Activated CD8-positive, alpha-beta memory T cell treated with anti-CD3 and anti-CD28 coated beads for 1 hour (primary cell): ENCODE results near the gene OLFM4.

Experiments used
- DNase-seq, 2 donors: peaks; one replicate each; pipeline ENCODE4 v3.0.0-alpha.2; 2020; ENCODE audit warnings: low read depth in 1 of 2; ENCODE audit errors: extremely low read depth in 1 of 2

The OLFM4 gene

DNA sequence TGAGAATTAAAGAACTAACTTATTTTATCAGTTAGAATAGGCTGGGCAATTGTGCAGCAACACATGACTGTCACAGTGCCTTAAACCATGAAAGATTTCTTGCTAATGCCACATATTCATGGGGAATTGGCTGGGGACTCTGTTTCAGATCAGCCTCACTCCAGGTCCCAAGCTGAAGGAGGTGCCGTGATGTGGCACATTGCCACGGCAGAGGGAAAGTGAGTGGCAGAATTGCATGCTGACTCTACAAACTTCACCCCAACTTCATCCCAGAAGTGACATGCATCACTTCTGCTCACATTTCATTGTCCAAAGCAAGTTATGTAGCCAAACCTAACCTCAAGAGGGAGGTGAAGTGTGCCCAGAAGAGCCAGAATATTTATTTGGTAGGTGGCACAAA is 37.8 kb downstream of the OLFM4 start:
- DNase-seq = no peak

DNA sequence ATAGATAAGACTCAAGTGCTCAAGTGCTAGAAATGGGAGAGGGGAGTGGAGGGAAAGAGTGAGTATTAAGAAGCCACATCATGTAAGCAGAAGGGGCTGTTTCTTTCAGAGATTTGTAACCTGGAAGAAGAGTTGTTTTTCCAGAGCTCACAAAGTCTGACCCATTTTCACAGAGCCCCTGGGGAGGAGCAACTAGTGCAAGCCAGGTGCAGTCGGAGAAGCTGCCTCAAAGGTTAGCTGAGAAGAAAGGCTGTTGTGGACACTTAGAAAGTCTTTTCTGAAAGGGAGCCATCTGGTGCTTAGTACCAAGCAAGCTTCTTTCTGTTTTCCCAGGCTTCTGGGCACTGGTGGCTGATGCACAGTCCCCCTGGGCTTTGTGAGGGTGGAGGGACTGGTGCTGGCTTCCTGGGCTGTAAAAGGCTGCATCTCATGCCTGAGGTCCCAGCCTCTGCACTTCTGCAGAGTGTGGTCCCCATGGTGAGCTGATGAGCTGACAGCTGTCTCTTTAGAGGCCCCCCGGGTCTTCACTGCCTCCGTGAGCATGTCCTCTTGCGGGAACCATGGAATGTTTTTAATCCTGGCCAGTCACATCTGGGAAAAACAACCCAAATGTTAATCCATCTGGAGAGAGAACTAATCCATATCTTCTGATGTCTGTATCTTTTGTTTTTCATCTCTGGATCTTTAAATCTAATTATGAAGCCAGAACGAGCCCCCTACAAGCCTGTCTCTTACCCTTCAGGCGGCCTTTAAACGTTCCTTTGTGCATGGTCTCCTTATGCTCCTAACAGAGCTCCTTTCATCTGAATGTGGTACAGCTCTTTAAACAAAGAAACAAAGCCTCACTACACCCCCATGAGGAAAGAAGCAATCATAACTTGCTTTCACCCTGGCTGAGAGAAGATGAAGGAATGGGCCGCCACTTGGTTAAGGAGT is 40.2 kb downstream of the OLFM4 start:
- DNase-seq = no peak

GRCh38 chr13:53069800-53070199 is 41.2 kb downstream of the OLFM4 start:
- no peak for DNase-seq

GRCh38 chr13:53073711-53074110 is 45.1 kb downstream of the OLFM4 start:
- no peak for DNase-seq

GRCh38 chr13:53074114-53074513 is 45.5 kb downstream of the OLFM4 start:
- DNase-seq = no peak

- DNase-seq = no peak
Measured at GRCh38 chr13:53075356-53076041, 46.9 kb downstream of the OLFM4 start.

DNA sequence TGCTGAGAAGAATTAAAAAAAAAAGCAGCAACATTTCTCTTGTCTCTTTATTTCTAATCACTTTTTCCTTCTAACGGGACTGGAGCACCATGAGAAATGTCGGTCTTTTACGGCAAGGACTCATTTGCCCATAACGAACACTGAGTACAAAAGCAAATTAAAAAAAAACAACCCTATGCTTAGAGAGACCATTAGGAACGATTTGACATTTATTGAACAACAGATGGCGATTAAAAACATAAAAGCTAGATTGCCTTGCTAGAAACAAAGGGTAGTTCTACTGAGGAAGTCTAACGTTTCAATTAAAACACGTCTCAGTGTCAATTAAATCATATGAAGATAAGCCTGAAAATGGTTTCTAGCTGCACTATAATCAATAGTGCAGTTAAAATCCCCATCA is 51.1 kb downstream of the OLFM4 start:
- no peak for DNase-seq

DNA sequence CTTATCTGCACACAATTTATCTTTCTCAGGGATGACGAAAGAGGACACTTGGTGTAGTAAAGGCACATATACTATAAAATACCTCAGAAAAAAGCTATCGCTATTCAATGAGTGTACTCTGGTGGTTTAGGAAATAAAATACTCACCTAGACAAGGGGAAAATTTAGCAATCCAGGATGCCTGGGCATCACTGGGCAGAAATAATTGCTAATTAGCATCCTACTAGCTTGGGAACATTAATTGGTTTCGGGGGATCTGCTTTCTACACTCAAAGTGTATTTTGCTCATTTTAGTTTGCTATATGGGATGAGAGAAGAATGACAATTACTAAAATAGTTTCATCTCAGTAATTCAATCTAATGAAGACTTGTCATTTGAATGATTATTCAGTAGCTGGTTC is 60.3 kb downstream of the OLFM4 start:
- no peak for DNase-seq

GRCh38 chr13:53089951-53090350 is 61.3 kb downstream of the OLFM4 start:
- no peak for DNase-seq

- no peak for DNase-seq
Measured at GRCh38 chr13:53090461-53090860, 61.8 kb downstream of the OLFM4 start.

DNA sequence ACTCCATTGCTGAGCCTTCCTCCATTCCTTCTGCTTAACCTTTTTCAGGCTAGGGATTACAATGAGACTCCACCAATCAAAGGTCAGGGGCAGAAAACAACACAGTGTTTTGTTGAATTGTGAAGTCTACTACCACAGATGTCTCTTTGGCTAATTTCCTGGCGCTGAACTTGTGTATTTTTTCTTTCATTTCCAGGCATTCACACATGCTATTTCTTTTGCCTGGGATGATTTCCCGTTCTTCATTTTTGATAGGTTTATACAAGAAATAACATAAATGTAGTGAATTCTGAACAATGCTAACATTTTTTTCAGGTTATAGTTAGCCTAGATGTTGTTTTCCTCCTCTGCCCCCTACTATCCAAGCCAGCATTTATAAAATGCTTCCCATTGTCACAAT is 64.3 kb downstream of the OLFM4 start:
- no peak for DNase-seq

DNA sequence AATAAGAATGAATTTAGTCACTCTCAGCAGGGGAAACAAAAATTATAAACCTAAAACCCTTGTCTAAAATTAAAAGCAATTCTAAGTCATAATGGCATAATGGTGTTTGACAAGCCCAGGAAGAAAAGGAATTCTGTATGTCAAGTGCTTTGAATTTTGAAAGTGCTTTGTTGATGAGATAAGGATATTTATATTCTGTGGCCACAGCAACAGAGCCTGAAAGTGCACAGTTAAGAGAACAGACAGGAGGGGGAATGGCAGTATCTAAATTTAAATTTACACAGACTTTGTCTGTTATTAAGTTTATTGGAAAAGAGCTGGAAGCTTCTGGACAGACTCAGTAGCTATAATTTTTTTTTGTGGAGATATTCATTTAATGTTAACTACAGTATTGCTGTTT is 69.8 kb downstream of the OLFM4 start:
- DNase-seq = no peak

DNA sequence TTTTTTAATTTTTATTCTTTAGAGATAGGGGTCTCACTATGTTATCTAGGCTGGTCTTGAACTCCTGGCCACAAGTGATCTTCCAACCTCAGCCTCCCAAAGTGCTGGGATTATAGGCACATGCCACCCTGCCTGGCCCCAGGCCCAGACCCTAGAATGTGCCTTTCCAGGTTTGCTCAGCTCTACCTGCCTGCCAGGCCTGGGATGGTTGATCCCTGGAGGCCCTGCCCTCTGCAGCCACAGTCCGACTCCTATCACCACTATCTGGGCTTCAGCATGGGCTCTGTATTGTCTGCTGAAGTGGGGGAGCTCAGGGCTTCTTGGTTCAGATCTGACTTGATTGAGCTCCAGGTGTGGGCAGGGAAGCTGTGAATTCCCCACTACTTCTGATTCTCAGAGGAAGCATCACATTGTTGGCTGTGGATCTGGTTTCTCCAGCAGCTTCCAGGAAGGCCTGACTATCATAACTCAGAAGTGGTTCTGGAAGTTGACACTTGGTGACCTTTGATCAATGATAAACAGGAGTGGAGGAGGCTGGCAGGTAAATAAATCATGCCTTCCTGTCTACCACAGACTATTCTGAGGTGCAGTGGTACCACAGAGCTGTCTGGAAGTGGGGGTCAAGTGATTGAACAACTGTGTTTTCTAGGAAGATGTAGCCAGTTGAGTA is 71.9 kb downstream of the OLFM4 start:
- DNase-seq = no peak
